KMS-11 (cell line): Measurements from ENCODE around the gene CDK15.

Source experiments
- H2AFZ ChIP-seq: fragments of 200-600 bp; sonication (generic); 2 replicates; pipeline ENCODE4 v1.6.1; 2016; ENCODE audit warnings: antibody characterized with exemption, mixed run types, low read depth
- H3K27ac ChIP-seq: fragments of 200-600 bp; sonication (generic); 2 replicates; pipeline ENCODE4 v1.6.1; 2016; ENCODE audit warnings: mild to moderate bottlenecking, mixed run types
- H3K27me3 ChIP-seq: fragments of 200-600 bp; sonication (generic); 2 replicates; pipeline ENCODE4 v1.6.1; 2017; ENCODE audit warnings: mild to moderate bottlenecking, low read depth, mixed run types, moderate library complexity; ENCODE audit not compliant: insufficient read depth
- H3K36me3 ChIP-seq: fragments of 200-600 bp; sonication (generic); 2 replicates; pipeline ENCODE4 v1.6.1; 2017; ENCODE audit warnings: mild to moderate bottlenecking, mixed run types; ENCODE audit not compliant: insufficient read depth
- H3K4me1 ChIP-seq: fragments of 200-600 bp; sonication (generic); 2 replicates; pipeline ENCODE4 v1.6.1; 2016; ENCODE audit warnings: mild to moderate bottlenecking, low read depth, mixed run types; ENCODE audit not compliant: poor library complexity, severe bottlenecking
- H3K4me2 ChIP-seq: fragments of 200-600 bp; sonication (generic); 2 replicates; pipeline ENCODE4 v1.7.0; 2016; ENCODE audit warnings: mild to moderate bottlenecking, mixed run types
- H3K4me3 ChIP-seq: fragments of 200-600 bp; sonication (generic); IDR thresholded peaks from 2 replicates; pipeline ENCODE4 v1.6.1; 2017; ENCODE audit warnings: low read depth, low read length, mixed read lengths; ENCODE audit not compliant: insufficient read depth
- H3K79me2 ChIP-seq: fragments of 200-600 bp; sonication (generic); 2 replicates; pipeline ENCODE4 v1.6.1; 2016; ENCODE audit warnings: low read depth, mixed run types; ENCODE audit not compliant: insufficient read depth
- H3K9ac ChIP-seq: fragments of 200-600 bp; sonication (generic); 2 replicates; pipeline ENCODE4 v1.6.1; 2016; ENCODE audit warnings: mild to moderate bottlenecking, mixed run types
- H4K20me1 ChIP-seq: fragments of 200-600 bp; sonication (generic); 2 replicates; pipeline ENCODE4 v1.6.1; 2016; ENCODE audit warnings: mild to moderate bottlenecking, mixed run types; ENCODE audit not compliant: insufficient read depth
- CTCF ChIP-seq: fragments of 200-600 bp; sonication (generic); conservative IDR thresholded peaks from 2 replicates; pipeline ENCODE4 v1.6.1; 2017; ENCODE audit warnings: low read depth, mild to moderate bottlenecking, antibody characterized with exemption, low read length, moderate library complexity, mixed read lengths

The CDK15 gene

GRCh38 chr2:201931951-201932350 is 125.6 kb downstream of the CDK15 start:
- Histone ChIP-seq H3K27me3 (no peaks in the 10 kb centered on the region), H3K36me3 (no peaks in the 10 kb centered on the region), H3K4me3 (no peak overlapping the region), H3K27ac (no peak overlapping the region), H3K4me1 (no peaks in the 10 kb centered on the region), H3K79me2 (no peaks in the 10 kb centered on the region), H4K20me1 (no peaks in the 10 kb centered on the region), H3K4me2 (no peak overlapping the region), H2AFZ (no peak overlapping the region), H3K9ac (no peak overlapping the region)
- TF ChIP-seq CTCF = no peak

- Histone ChIP-seq H3K27ac (no peak overlapping the region), H3K79me2 (no peaks in the 10 kb centered on the region), H2AFZ (no peak overlapping the region), H3K4me2 (no peak overlapping the region), H3K4me3 (no peak overlapping the region), H3K4me1 (no peaks in the 10 kb centered on the region), H3K27me3 (no peaks in the 10 kb centered on the region), H4K20me1 (no peaks in the 10 kb centered on the region), H3K9ac (no peak overlapping the region), H3K36me3 (no peaks in the 10 kb centered on the region)
- TF ChIP-seq CTCF = no peak
Measured at GRCh38 chr2:201932511-201932910, 126.2 kb downstream of the CDK15 start.

- no peak overlapping the region for H3K4me2 ChIP-seq
Measured at GRCh38 chr2:201933792-201934237, 127.5 kb downstream of the CDK15 start.

GRCh38 chr2:201936817-201937216 is 130.5 kb downstream of the CDK15 start:
- Histone ChIP-seq H3K4me1 (no peaks in the 10 kb centered on the region), H3K9ac (no peak overlapping the region), H3K36me3 (no peaks in the 10 kb centered on the region), H3K27me3 (no peaks in the 10 kb centered on the region), H2AFZ (no peak overlapping the region), H3K4me3 (no peak overlapping the region), H3K27ac (no peak overlapping the region), H3K4me2 (no peak overlapping the region), H3K79me2 (no peaks in the 10 kb centered on the region), H4K20me1 (no peaks in the 10 kb centered on the region)
- TF ChIP-seq CTCF = no peak

More at GRCh38 chr2:201933792-201934237, 127.5 kb downstream of the CDK15 start:
- Histone ChIP-seq H3K79me2 (no peaks in the 10 kb centered on the region), H4K20me1 (no peaks in the 10 kb centered on the region), H3K27ac (no peak overlapping the region), H3K4me1 (no peaks in the 10 kb centered on the region), H3K9ac (no peak overlapping the region), H3K36me3 (no peaks in the 10 kb centered on the region), H3K27me3 (no peaks in the 10 kb centered on the region), H3K4me3 (no peak overlapping the region), H2AFZ (no peak overlapping the region)
- no peak for TF ChIP-seq CTCF

DNA sequence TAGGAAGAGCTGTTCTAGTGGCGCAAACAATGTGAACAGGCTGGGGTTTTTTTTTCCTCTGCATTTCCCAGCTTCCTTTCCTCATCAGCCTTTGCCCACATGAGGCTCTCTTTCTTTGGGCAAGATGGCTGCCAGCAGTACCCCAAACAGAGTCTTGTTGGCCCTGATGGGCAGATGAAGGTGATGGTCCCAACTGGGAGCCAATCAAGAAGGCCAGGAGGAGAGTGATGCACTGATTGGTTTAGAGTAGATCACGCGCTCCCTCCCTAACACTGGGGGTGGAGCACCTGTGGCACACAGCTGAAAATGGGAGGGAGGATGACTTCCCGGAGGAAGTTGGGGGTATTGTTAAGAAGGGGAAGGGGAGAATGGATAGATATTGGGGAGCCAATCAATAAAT is 131.0 kb downstream of the CDK15 start:
- Histone ChIP-seq H3K79me2 (no peaks in the 10 kb centered on the region), H4K20me1 (no peaks in the 10 kb centered on the region), H3K4me3 (no peak overlapping the region), H3K36me3 (no peaks in the 10 kb centered on the region), H3K4me1 (no peaks in the 10 kb centered on the region), H3K27ac (no peak overlapping the region), H3K9ac (no peak overlapping the region), H3K4me2 (no peak overlapping the region), H3K27me3 (no peaks in the 10 kb centered on the region), H2AFZ (no peak overlapping the region)
- no peak for TF ChIP-seq CTCF
